NT2/D1 (cell line): ENCODE measurements around the gene WDR86.

Experiments
- SUZ12 ChIP-seq: IDR thresholded peaks from 2 replicates; pipeline ENCODE4 v1.6.1; 2011; ENCODE audit not compliant: insufficient read length, insufficient read depth; ENCODE audit errors: extremely low read depth
- YY1 ChIP-seq: IDR thresholded peaks from 2 replicates; pipeline ENCODE4 v1.6.1; 2011; ENCODE audit not compliant: insufficient read length, insufficient read depth
- ZNF274 ChIP-seq: IDR thresholded peaks from 2 replicates; pipeline ENCODE4 v1.6.1; 2011; ENCODE audit warnings: mild to moderate bottlenecking, low read depth, low read length

- TF ChIP-seq ZNF274 (no peak), YY1 (no peak), SUZ12 (no peak)
Observed at GRCh38 chr7:151374139-151374538, 35.7 kb downstream of the WDR86 start.
